Measurements from ENCODE around the gene CERS5.
"Not testable (repeated sequence)": the region's sequence is repeated elsewhere in the genome, so short reads cannot be mapped to it uniquely, and the experiment has no call there.

The CERS5 gene

GRCh38 chr12:50186681-50187080, 19.5 kb upstream of the CERS5 start:
- DNase-seq: no peak

- no peak for DNase-seq
Observed at GRCh38 chr12:50185970-50186663, 18.9 kb upstream of the CERS5 start.

- DNase-seq: no peak
Observed at GRCh38 chr12:50185301-50185895, 18.2 kb upstream of the CERS5 start.

GRCh38 chr12:50184261-50184660, 17.1 kb upstream of the CERS5 start:
- DNase-seq: no peak

- DNase-seq: no peak
Observed at GRCh38 chr12:50182461-50182860, 15.3 kb upstream of the CERS5 start.

- DNase-seq: no peak
Observed at GRCh38 chr12:50181691-50182090, 14.5 kb upstream of the CERS5 start.

GRCh38 chr12:50175716-50176026, 8.5 kb upstream of the CERS5 start:
- DNase-seq: no peak

- peak; percentile 68 for DNase-seq
Observed at GRCh38 chr12:50174971-50175715, 8.0 kb upstream of the CERS5 start.

- DNase-seq: no peak
Observed at GRCh38 chr12:50166799-50167048, 445 bp downstream of the CERS5 start.

- no peak for DNase-seq
Observed at GRCh38 chr12:50164963-50165362, 2.2 kb downstream of the CERS5 start.

- DNase-seq: no peak
Observed at GRCh38 chr12:50162230-50162629, 4.9 kb downstream of the CERS5 start.

- DNase-seq: no peak
Observed at GRCh38 chr12:50160643-50161042, 6.5 kb downstream of the CERS5 start.

- DNase-seq: no peak
Observed at GRCh38 chr12:50157259-50157658, 9.9 kb downstream of the CERS5 start.

- no peak for DNase-seq
Observed at GRCh38 chr12:50156641-50157040, 10.5 kb downstream of the CERS5 start.

- DNase-seq: not testable (repeated sequence)
Observed at GRCh38 chr12:50154947-50155346, 12.2 kb downstream of the CERS5 start.

GRCh38 chr12:50151047-50151687, 16.0 kb downstream of the CERS5 start:
- no peak for DNase-seq

- DNase-seq: no peak
Observed at GRCh38 chr12:50149311-50149710, 17.9 kb downstream of the CERS5 start.

GRCh38 chr12:50148011-50148410, 19.2 kb downstream of the CERS5 start:
- not testable (repeated sequence) for DNase-seq

- no peak for DNase-seq
Observed at GRCh38 chr12:50147281-50147680, 19.9 kb downstream of the CERS5 start.

- no peak for DNase-seq
Observed at GRCh38 chr12:50145439-50145838, 21.7 kb downstream of the CERS5 start.

GRCh38 chr12:50142993-50143392, 24.2 kb downstream of the CERS5 start:
- no peak for DNase-seq

- DNase-seq: peak; percentile 26
Observed at GRCh38 chr12:50132505-50133135, 34.5 kb downstream of the CERS5 start.

- DNase-seq: no peak
Observed at GRCh38 chr12:50129290-50129689, 37.9 kb downstream of the CERS5 start.

- no peak for DNase-seq
Observed at GRCh38 chr12:50127546-50127945, 39.6 kb downstream of the CERS5 start.

All from retina (tissue), 1 donor.